HG03064 (cell line): ENCODE data around the gene CGN.

Source experiments
- ATAC-seq: cut with Tn5 transposase; IDR thresholded peaks from one replicate; pipeline ENCODE4 v1.9.1; 2021; ENCODE audit warnings: low read depth; ENCODE audit not compliant: unreplicated experiment

CGN gene

DNA sequence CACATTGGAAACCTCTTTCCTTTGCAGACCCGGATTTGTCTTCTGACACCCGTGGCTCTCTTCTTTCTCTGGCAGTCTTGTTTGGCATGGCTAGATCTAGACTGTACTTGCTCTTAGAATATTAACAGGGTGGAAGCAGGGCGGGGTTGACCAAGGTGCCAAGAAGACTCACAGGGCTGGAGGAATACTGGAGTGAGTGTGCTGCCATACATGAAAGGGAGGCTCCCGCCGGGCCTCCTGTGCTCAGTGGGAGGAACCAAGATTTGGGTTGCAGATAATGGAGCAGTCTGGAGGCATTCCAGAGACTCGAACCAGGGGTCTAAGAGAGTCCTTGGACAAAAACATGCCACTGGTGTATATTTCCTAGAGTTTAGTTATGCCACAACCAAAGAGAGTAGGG, 73.1 kb downstream of the CGN start:
- ATAC-seq: no peak

DNA sequence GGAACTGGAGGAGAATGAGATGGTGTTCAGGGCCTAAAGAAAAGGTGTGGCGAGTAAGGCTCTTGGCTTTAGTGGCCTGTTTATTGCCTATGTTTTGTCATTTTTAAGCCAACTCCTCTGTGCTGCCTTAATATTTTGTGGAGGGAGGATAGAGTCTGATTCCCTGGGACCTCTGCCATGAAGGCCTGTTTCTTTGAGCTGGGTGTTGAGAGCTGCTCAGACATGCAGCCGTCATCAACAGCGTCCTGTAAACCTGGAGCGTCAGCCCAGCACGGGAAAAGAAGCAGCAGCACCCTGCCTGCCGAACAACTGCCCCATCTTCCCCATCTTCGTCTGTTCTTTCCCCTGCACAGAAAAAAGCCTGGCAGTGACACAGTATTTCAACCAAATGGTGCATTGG, 73.6 kb downstream of the CGN start:
- ATAC-seq: no peak

DNA sequence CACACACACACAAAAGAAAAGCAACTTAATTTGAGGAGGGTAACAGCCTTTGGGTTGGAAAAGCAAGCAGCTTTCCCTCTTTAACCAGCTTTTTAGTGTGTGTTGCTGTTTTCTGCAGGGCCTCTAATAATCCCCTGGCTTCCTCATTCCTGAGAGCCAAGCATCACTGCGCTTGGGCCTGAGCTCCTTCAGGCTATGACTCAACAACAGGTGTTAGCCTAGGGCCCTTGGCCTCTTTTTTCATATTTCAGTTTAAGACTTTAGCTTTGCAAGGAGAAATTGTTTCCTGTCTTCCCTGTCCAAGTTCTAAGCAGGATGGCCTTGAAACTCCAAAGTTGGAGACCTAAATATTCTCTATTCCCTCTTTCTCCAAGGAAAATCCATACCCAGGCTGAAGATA, 74.4 kb downstream of the CGN start:
- ATAC-seq: no peak
